Hair follicle dermal papilla cell (primary cell): ENCODE measurements around the gene SLC52A1. TPM values are rescaled to one million over a fixed set of nuclear protein-coding genes. Genes with fewer than 3 reads are reported as not detected.

Experiments
- total RNA-seq: library from RNA; depleted of rRNA; stranded (reverse); fragments of >200 nt; gene quantifications from 2 replicates; pipeline ENCODE4 v1.2.3, GENCODE V29; 2012

Gene SLC52A1
- 0.32 and 0.36 TPM in 2 replicates for total RNA-seq

DNA sequence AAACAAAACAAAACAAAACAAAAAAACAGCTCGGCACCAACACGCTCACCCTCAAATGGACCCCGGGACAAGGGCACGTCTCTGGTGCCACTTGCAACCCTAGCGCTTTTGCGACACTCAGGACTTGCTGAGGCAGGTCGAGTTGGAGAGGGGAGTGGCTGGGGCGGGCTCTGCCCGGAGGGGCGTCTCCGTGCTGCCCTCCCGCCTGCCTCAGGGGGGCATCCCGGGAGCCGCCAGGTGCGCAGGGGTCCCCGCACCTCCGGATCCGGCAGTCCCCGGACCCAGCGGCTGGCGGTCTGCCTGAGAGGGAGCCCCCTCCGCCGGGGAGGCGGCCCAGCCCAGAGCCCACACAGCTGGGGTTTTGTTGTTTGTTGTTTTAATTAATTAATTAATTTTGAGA is at the start of gene SLC52A1:
Gene SLC52A1, minus strand, starts transcription at position 112 of the 400 bp plus-strand sequence. CDS start 820 bp downstream, outside the sequence.

DNA sequence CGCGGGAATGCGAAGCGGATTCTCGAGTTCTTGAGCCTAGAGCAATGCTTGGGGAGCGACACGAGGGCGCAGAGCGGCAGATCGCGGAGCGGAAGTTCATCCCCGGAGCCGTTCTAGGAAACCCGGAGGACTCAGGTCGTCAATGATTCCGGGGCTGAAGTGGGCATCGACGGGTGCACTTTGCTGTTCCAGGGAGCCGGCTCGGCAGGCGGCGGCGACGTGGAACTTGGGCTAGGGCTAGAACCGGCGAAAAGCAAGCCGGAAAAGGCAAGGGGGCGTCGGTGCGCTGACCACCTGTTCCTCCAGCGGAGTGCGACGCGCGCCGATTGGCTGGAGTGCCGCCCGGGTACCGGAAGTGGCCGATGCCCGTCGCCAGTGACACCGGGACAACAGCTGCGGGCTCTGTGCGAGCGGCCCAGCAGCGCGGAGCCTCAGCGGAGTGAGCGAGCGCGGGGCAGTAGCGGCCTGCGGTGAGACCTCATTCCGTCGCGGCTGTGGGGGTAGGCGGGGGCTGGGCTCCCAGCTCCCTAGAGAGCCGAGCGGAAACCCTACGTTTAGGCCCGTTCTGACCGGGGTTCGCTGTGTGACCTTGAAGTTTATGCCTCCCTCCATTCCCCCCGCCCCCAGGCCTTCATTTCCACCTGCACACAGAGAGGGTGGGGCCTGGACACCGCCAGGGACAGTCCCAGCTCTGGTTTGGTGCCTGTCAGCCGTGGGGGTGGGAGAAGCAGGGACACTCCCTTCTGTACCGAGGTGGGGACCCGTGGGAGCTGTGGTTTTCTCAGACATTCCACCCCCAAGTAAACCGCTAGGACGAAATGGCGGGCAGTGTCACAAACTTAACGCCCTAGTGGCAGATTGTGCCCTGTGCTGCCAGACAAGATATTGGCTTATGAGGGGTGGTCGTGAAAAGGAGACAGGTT is 43.1 kb upstream of the SLC52A1 start, which contains the start of gene ZFP3:
Gene ZFP3, plus strand, starts transcription at position 362 of the 923 bp plus-strand sequence. CDS start 13,038 bp downstream, outside the sequence.

DNA sequence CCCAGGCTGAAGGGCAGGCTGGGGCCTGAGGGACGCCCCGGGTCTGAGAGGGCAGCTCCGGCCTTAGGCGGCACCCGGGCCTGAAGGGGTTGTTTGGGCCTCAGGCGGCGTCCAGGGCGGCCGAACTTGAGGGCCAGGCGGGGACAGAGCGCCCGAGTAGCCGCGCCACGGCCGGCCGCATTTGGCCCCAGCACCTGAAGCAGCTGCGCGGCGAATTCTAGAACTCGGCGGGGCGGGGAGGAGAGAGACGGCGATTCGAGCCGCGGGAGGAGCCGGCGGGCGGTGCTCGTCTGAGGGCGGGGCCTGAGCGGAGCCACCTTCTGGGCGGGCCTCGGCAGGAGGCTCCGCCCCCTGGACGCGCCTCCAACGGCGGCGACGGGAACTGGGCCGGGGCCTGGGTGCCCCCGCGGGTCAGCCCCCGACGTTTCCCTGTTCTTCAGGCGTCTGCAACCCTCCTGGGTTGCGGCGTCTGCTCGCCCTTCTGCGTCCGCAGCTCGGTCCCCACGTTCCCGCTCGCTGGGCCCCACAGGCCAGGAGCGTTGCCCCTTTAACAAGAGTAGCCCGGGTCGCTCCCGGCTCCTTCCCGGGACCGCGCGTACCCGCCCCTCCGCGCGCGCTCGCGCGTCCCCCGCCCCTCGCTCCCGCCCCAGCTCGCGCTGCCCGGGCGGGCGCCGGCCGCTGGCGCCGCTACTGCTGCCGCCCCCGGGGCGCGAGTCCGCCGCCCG is 37.8 kb downstream of the SLC52A1 start, which contains the start of the genes INCA1 and KIF1C:
Gene INCA1, minus strand, starts transcription at position 221 of the 725 bp plus-strand sequence. CDS start 3,085 bp downstream, outside the sequence.
Gene KIF1C, plus strand, starts transcription at position 649 of the 725 bp plus-strand sequence. CDS start 2,297 bp downstream, outside the sequence.

DNA sequence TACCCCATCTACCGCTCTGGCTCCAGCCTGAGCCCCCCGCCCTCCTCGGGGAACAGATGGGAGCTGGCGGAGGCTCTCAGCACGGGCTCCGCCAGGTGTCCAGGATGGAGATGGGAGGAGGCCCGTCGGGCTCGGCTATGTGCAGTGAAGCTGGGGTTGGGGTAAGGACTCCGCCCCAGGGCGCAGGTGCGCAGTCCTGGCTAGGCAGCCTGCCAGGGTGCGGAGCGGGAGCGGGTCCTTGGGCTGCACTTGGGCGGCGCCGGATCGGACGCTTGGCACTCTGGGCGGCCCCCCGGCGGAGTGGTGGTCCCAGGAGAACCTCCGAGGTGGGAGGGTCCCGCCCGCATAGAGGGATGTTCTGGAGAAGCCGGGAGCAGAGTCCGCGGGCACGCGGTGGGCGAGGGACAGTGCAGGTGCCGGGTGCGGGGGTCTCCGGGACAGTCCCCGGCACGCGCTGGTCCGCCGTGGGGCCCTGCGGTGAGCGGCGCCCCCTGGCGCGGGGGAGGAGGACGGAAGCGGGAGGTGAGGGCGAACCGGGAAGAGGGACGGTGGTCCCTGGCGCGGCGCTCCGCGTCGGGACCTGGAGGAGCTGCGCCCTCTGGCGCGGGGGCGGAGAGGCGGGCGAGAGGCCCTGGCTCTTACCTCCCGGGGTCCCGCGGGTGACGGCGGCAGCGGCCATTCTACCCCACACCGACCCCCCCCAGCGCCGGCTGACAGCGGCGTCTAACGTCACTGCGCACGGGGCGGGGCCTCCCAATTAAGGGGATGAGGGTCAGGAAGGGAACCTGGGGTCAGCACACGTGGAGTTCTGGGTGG is 48.1 kb downstream of the SLC52A1 start, which contains the start of gene CAMTA2:
Gene CAMTA2, minus strand, starts transcription at position 725 of the 816 bp plus-strand sequence. CDS start 1,453 bp downstream, outside the sequence.

Other genes with a start within 250 kb of the SLC52A1 start
- gene VMO1, start 249.1 kb downstream of the SLC52A1 start, total RNA-seq, result 0.16 TPM in 1 of 2 replicates, not detected in the other
- not detected in 2 replicates for gene GLTPD2, start 246.5 kb downstream of the SLC52A1 start, total RNA-seq
- gene PSMB6, start 239.3 kb downstream of the SLC52A1 start, total RNA-seq, result 82.6 and 119 TPM in 2 replicates
- 24.3 and 30.6 TPM in 2 replicates for gene PLD2, start 228.3 kb downstream of the SLC52A1 start, total RNA-seq
- gene MINK1, start 202.1 kb downstream of the SLC52A1 start, total RNA-seq, result 44.8 and 45.9 TPM in 2 replicates
- gene C17orf107, start 135.9 kb downstream of the SLC52A1 start, total RNA-seq, result 4.4 and 5.8 TPM in 2 replicates
- gene CHRNE, start 132.3 kb downstream of the SLC52A1 start, total RNA-seq, result 4.7 and 5.8 TPM in 2 replicates
- not detected in 2 replicates for gene GP1BA, start 103.1 kb downstream of the SLC52A1 start, total RNA-seq
- gene SLC25A11, start 95.4 kb downstream of the SLC52A1 start, total RNA-seq, result 42.9 and 49.8 TPM in 2 replicates
- 18.1 and 20.1 TPM in 2 replicates for gene RNF167, start 95.2 kb downstream of the SLC52A1 start, total RNA-seq
- gene PFN1, start 86.9 kb downstream of the SLC52A1 start, total RNA-seq, result 321 and 412 TPM in 2 replicates
- gene ENO3, start 84.3 kb downstream of the SLC52A1 start, total RNA-seq, result 0.81 and 3.6 TPM in 2 replicates
- 23.6 and 30.2 TPM in 2 replicates for gene SPAG7, start 67.6 kb downstream of the SLC52A1 start, total RNA-seq
- gene CAMTA2, start 47.8 kb downstream of the SLC52A1 start, total RNA-seq, result 12.3 and 17.7 TPM in 2 replicates
- 0.32 and 0.85 TPM in 2 replicates for gene INCA1, start 37.9 kb downstream of the SLC52A1 start, total RNA-seq
- gene KIF1C, start 37.5 kb downstream of the SLC52A1 start, total RNA-seq, result 62.3 and 82.3 TPM in 2 replicates
- gene ZFP3, start 43.0 kb upstream of the SLC52A1 start, total RNA-seq, result 2.7 and 3.1 TPM in 2 replicates
- gene ZNF232, start 76.5 kb upstream of the SLC52A1 start, total RNA-seq, result 4.2 and 4.3 TPM in 2 replicates
- gene USP6, start 80.6 kb upstream of the SLC52A1 start, total RNA-seq, result not detected in 2 replicates
- gene ZNF594, start 156.4 kb upstream of the SLC52A1 start, total RNA-seq, result 7.5 and 9.6 TPM in 2 replicates
- not detected in 2 replicates for gene SCIMP, start 199.4 kb upstream of the SLC52A1 start, total RNA-seq
- gene RABEP1, start 246.9 kb upstream of the SLC52A1 start, total RNA-seq, result 48.8 and 49.9 TPM in 2 replicates